Measurements from ENCODE around the gene OVAAL.

Gene OVAAL

DNA sequence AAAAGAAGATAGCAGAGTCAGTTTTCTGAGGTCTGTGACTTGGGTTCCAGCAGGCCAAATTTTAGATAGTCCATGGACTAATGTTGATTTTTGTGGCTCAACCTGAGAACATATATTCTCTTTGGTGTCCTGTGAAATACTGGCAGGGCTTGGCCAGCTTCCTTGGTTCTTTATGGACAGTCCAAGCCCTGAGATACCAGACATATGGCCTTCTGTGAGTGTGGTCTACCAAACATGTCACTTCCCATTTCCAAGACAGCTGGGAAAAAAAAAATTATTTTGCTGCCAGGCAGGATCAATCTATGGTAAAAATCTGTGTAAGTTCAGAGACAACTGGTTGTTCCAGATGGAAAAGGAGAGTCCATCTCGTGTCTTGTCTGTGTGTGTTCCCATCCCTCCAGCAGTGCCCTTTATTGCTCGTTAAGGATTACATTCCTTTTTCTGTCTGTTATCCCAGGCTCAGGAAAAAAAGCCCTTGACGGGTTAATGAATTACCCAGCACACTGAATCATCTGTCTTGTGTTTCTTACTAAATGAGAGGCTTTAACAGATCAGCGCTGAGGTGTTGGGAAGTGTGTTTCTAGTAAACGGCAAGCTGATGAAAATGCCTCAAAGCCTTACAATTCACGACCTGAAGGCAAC is 39.7 kb downstream of the OVAAL start:
- no peak overlapping the region for H2BK5ac ChIP-seq (ENCODE audit: low read depth, low read length, poor library complexity)
- H3K23ac ChIP-seq (ENCODE audit: low read length), result no peak overlapping the region
- no peaks in the 10 kb centered on the region for H3K4me1 ChIP-seq (ENCODE audit: control insufficient read depth in 1 of 2, insufficient read depth in 2 of 2, low read length in 2 of 2)
- no peak overlapping the region for H3K27ac ChIP-seq (ENCODE audit: low read depth, low read length)
- H3K36me3 ChIP-seq (ENCODE audit: control insufficient read depth in 1 of 2, insufficient read depth in 2 of 2, low read length in 2 of 2), result no peaks in the 10 kb centered on the region
- H3K14ac ChIP-seq (ENCODE audit: low read length), result no peak overlapping the region
- H3K9ac ChIP-seq (ENCODE audit: low read length), result no peak overlapping the region
- no peak overlapping the region for H4K91ac ChIP-seq (ENCODE audit: low read depth, low read length)
- no peaks in the 10 kb centered on the region for H3K27me3 ChIP-seq (ENCODE audit: insufficient read depth, low read length)
- H3K79me2 ChIP-seq (ENCODE audit: control insufficient read depth, insufficient read depth, low read length, poor library complexity), result no peaks in the 10 kb centered on the region
- no peak overlapping the region for H3K4me2 ChIP-seq (ENCODE audit: low read length)
- H2AFZ ChIP-seq (ENCODE audit: insufficient read depth, low read length, poor library complexity), result no peak overlapping the region
- no peak overlapping the region for H3K4me3 ChIP-seq (ENCODE audit: low read depth, low read length)
- no peaks in the 10 kb centered on the region for H3K79me1 ChIP-seq (ENCODE audit: low read length)
- H2BK12ac ChIP-seq (ENCODE audit: low read length), result no peak overlapping the region
- no peak overlapping the region for H2AK5ac ChIP-seq (ENCODE audit: low read length)
- H4K12ac ChIP-seq (ENCODE audit: low read depth, low read length), result no peak overlapping the region
- H2BK120ac ChIP-seq (ENCODE audit: insufficient read depth, low read length, poor library complexity), result no peak overlapping the region
- H3K9me3 ChIP-seq (ENCODE audit: insufficient read depth, low read depth, low read length), result no peaks in the 10 kb centered on the region
- DNase-seq, result no peak
- no peak overlapping the region for H3K18ac ChIP-seq (ENCODE audit: low read length)
- H3K4ac ChIP-seq (ENCODE audit: low read depth, low read length), result no peak overlapping the region
- no peak overlapping the region for H4K8ac ChIP-seq (ENCODE audit: low read depth, low read length)
- WGBS (ENCODE audit: extremely low coverage, insufficient coverage, insufficient read length), result no CpG with 5 or more reads among the region's 6 CpGs

DNA sequence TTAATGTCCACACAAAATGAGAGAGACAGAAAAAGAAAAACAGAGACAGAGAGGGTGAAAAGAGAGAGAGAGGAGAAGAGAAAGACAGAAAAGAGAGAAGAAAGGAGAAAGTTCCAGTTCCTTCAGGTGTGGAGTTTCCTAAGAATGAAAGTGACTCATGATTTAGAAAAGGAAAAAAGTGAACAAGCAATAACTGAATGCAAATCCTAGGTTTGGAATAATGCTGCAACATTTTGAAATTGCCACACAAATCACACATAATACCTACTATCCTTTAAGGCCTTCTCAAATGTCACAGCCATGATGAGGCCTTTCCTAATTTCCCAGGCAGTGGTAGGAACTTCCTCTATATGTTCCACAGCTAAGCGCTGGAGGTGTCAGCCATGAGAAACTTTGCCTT is 41.6 kb downstream of the OVAAL start:
- Histone ChIP-seq H3K36me3 (ENCODE audit: control insufficient read depth in 1 of 2, insufficient read depth in 2 of 2, low read length in 2 of 2) (no peaks in the 10 kb centered on the region), H2AK5ac (ENCODE audit: low read length) (no peak overlapping the region), H3K79me1 (ENCODE audit: low read length) (no peaks in the 10 kb centered on the region), H2BK5ac (ENCODE audit: low read depth, low read length, poor library complexity) (no peak overlapping the region), H3K27ac (ENCODE audit: low read depth, low read length) (no peak overlapping the region), H3K4me2 (ENCODE audit: low read length) (no peak overlapping the region), H2BK12ac (ENCODE audit: low read length) (no peak overlapping the region), H4K12ac (ENCODE audit: low read depth, low read length) (no peak overlapping the region), H3K27me3 (ENCODE audit: insufficient read depth, low read length) (no peaks in the 10 kb centered on the region), H3K18ac (ENCODE audit: low read length) (no peak overlapping the region), H3K4ac (ENCODE audit: low read depth, low read length) (no peak overlapping the region), H2AFZ (ENCODE audit: insufficient read depth, low read length, poor library complexity) (no peak overlapping the region), H2BK120ac (ENCODE audit: insufficient read depth, low read length, poor library complexity) (no peak overlapping the region), H4K91ac (ENCODE audit: low read depth, low read length) (no peak overlapping the region), H3K79me2 (ENCODE audit: control insufficient read depth, insufficient read depth, low read length, poor library complexity) (no peaks in the 10 kb centered on the region), H3K9me3 (ENCODE audit: insufficient read depth, low read depth, low read length) (no peaks in the 10 kb centered on the region), H3K23ac (ENCODE audit: low read length) (no peak overlapping the region), H3K14ac (ENCODE audit: low read length) (no peak overlapping the region), H3K4me3 (ENCODE audit: low read depth, low read length) (no peak overlapping the region), H4K8ac (ENCODE audit: low read depth, low read length) (no peak overlapping the region), H3K9ac (ENCODE audit: low read length) (no peak overlapping the region), H3K4me1 (ENCODE audit: control insufficient read depth in 1 of 2, insufficient read depth in 2 of 2, low read length in 2 of 2) (no peaks in the 10 kb centered on the region)
- DNase-seq, result no peak
- WGBS (ENCODE audit: extremely low coverage, insufficient coverage, insufficient read length), result no CpG with 5 or more reads among the region's 1 CpG

DNA sequence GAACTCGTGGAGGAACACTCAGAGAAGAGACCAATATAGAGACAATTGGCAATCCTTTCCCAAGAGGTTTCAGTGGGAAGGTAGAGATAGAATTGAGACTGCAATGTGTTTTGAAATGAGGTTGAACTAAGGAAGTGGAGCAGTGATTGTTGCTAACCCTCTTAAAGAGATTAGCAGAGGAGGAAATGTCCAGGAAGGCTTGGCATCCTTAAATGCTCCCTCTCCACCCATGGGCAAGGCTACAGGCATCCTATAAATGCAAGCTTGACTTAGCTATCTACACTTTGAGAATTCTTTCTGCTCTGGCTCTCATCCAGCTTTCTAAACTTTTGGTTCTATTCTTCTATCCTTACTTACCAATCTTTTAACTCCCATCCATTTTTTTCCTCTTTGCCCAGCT is 42.7 kb downstream of the OVAAL start:
- no CpG with 5 or more reads among the region's 1 CpG for WGBS (ENCODE audit: extremely low coverage, insufficient coverage, insufficient read length)
- H3K4me3 ChIP-seq (ENCODE audit: low read depth, low read length), result no peak overlapping the region

DNA sequence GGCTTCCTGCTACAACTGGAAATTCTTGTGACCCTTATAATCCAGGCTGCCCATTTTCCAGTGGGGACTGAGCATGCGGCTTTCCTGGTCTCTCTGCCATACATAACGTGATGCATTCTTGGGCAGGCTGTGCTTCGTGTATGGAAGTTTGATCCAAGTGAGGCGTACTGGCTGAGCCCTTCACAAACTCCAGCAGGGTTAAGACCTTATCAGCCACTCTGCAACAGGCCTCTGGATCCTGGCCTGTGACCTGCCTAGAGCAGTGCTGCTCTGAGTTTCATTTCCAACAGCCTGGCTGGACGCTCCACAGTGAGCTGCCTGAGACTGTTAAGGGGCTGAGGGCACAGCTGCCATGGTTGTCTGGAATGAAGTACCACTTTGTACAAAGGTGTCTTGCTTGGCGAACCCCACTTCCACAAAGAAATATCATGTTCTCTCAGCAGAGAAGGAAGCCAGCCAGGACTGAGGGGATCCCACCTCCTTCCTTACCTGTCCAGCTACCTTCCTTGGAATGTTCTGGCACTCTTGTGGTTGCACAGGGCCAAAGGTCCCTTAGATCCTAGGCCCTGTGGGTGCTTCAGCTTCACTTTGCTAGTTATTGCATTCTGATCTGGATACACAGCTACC is 44.6 kb downstream of the OVAAL start:
- no peak overlapping the region for H2BK5ac ChIP-seq (ENCODE audit: low read depth, low read length, poor library complexity)
- H3K9me3 ChIP-seq (ENCODE audit: insufficient read depth, low read depth, low read length), result no peaks in the 10 kb centered on the region
- H3K4me2 ChIP-seq (ENCODE audit: low read length), result no peak overlapping the region
- H3K27me3 ChIP-seq (ENCODE audit: insufficient read depth, low read length), result no peaks in the 10 kb centered on the region
- H4K12ac ChIP-seq (ENCODE audit: low read depth, low read length), result no peak overlapping the region
- H3K14ac ChIP-seq (ENCODE audit: low read length), result no peak overlapping the region
- H3K9ac ChIP-seq (ENCODE audit: low read length), result no peak overlapping the region
- no peak overlapping the region for H2AK5ac ChIP-seq (ENCODE audit: low read length)
- no peak overlapping the region for H4K8ac ChIP-seq (ENCODE audit: low read depth, low read length)
- H3K4ac ChIP-seq (ENCODE audit: low read depth, low read length), result no peak overlapping the region
- no CpG with 5 or more reads among the region's 6 CpGs for WGBS (ENCODE audit: extremely low coverage, insufficient coverage, insufficient read length)
- H2AFZ ChIP-seq (ENCODE audit: insufficient read depth, low read length, poor library complexity), result no peak overlapping the region
- no peak overlapping the region for H3K18ac ChIP-seq (ENCODE audit: low read length)
- no peak overlapping the region for H2BK12ac ChIP-seq (ENCODE audit: low read length)
- H3K4me1 ChIP-seq (ENCODE audit: control insufficient read depth in 1 of 2, insufficient read depth in 2 of 2, low read length in 2 of 2), result no peaks in the 10 kb centered on the region
- H2BK120ac ChIP-seq (ENCODE audit: insufficient read depth, low read length, poor library complexity), result no peak overlapping the region
- H3K79me2 ChIP-seq (ENCODE audit: control insufficient read depth, insufficient read depth, low read length, poor library complexity), result no peaks in the 10 kb centered on the region
- no peak overlapping the region for H3K27ac ChIP-seq (ENCODE audit: low read depth, low read length)
- no peak for DNase-seq
- H4K91ac ChIP-seq (ENCODE audit: low read depth, low read length), result no peak overlapping the region
- H3K79me1 ChIP-seq (ENCODE audit: low read length), result no peaks in the 10 kb centered on the region
- no peaks in the 10 kb centered on the region for H3K36me3 ChIP-seq (ENCODE audit: control insufficient read depth in 1 of 2, insufficient read depth in 2 of 2, low read length in 2 of 2)
- H3K4me3 ChIP-seq (ENCODE audit: low read depth, low read length), result no peak overlapping the region
- no peak overlapping the region for H3K23ac ChIP-seq (ENCODE audit: low read length)

More for the DNA sequence above, 42.7 kb downstream of the OVAAL start:
- H3K36me3 ChIP-seq (ENCODE audit: control insufficient read depth in 1 of 2, insufficient read depth in 2 of 2, low read length in 2 of 2), result no peaks in the 10 kb centered on the region
- H2BK5ac ChIP-seq (ENCODE audit: low read depth, low read length, poor library complexity), result no peak overlapping the region
- H3K4ac ChIP-seq (ENCODE audit: low read depth, low read length), result no peak overlapping the region
- H3K4me1 ChIP-seq (ENCODE audit: control insufficient read depth in 1 of 2, insufficient read depth in 2 of 2, low read length in 2 of 2), result no peaks in the 10 kb centered on the region
- no peak overlapping the region for H4K8ac ChIP-seq (ENCODE audit: low read depth, low read length)
- no peak overlapping the region for H3K4me2 ChIP-seq (ENCODE audit: low read length)
- no peaks in the 10 kb centered on the region for H3K27me3 ChIP-seq (ENCODE audit: insufficient read depth, low read length)
- no peak overlapping the region for H3K9ac ChIP-seq (ENCODE audit: low read length)
- DNase-seq, result no peak
- no peak overlapping the region for H3K23ac ChIP-seq (ENCODE audit: low read length)
- H3K79me2 ChIP-seq (ENCODE audit: control insufficient read depth, insufficient read depth, low read length, poor library complexity), result no peaks in the 10 kb centered on the region
- H2BK12ac ChIP-seq (ENCODE audit: low read length), result no peak overlapping the region
- no peak overlapping the region for H4K12ac ChIP-seq (ENCODE audit: low read depth, low read length)
- no peaks in the 10 kb centered on the region for H3K9me3 ChIP-seq (ENCODE audit: insufficient read depth, low read depth, low read length)
- H3K27ac ChIP-seq (ENCODE audit: low read depth, low read length), result no peak overlapping the region
- H2AK5ac ChIP-seq (ENCODE audit: low read length), result no peak overlapping the region
- no peak overlapping the region for H2BK120ac ChIP-seq (ENCODE audit: insufficient read depth, low read length, poor library complexity)
- no peaks in the 10 kb centered on the region for H3K79me1 ChIP-seq (ENCODE audit: low read length)
- no peak overlapping the region for H3K14ac ChIP-seq (ENCODE audit: low read length)
- H3K18ac ChIP-seq (ENCODE audit: low read length), result no peak overlapping the region
- H2AFZ ChIP-seq (ENCODE audit: insufficient read depth, low read length, poor library complexity), result no peak overlapping the region
- no peak overlapping the region for H4K91ac ChIP-seq (ENCODE audit: low read depth, low read length)

Data from trophoblast cell (in vitro differentiated cells and primary cell).